Smooth muscle cell (in vitro differentiated cells): Measurements from ENCODE around the gene CHD2. TPM values are rescaled to one million over a fixed set of nuclear protein-coding genes. Genes with fewer than 3 reads are reported as not detected.

Source experiments
- DNase-seq: peaks from one replicate; lab custom pipeline; 2025; ENCODE audit not compliant: unreplicated experiment; lab: John Stamatoyannopoulos, UW
- H2AFZ ChIP-seq: fragments of 200-600 bp; sonication (generic); 2 replicates; pipeline ENCODE4 v1.6.0; 2016; ENCODE audit warnings: antibody characterized with exemption, low read depth, mild to moderate bottlenecking
- H3F3A ChIP-seq: fragments of 200-600 bp; sonication (generic); 2 replicates; pipeline ENCODE4 v1.6.0; 2017; ENCODE audit warnings: antibody characterized with exemption, low read depth
- H3K27ac ChIP-seq: fragments of 200-600 bp; sonication (generic); 2 replicates; pipeline ENCODE4 v1.5.1; 2016; ENCODE audit warnings: low read depth, mild to moderate bottlenecking
- H3K27me3 ChIP-seq: fragments of 200-600 bp; sonication (generic); 2 replicates; pipeline ENCODE4 v1.6.1; 2016; ENCODE audit warnings: low read depth, mild to moderate bottlenecking
- H3K36me3 ChIP-seq: fragments of 200-600 bp; sonication (generic); 2 replicates; pipeline ENCODE4 v1.5.1; 2016; ENCODE audit warnings: low read depth
- H3K4me1 ChIP-seq: fragments of 200-600 bp; sonication (generic); 2 replicates; pipeline ENCODE4 v1.5.1; 2016; ENCODE audit warnings: low read depth
- H3K4me2 ChIP-seq: fragments of 200-600 bp; sonication (generic); 2 replicates; pipeline ENCODE4 v1.6.0; 2016; ENCODE audit warnings: mild to moderate bottlenecking
- H3K4me3 ChIP-seq: fragments of 200-600 bp; sonication (generic); 2 replicates; pipeline ENCODE4 v1.5.1; 2016; ENCODE audit warnings: mild to moderate bottlenecking
- H3K79me2 ChIP-seq: fragments of 200-600 bp; sonication (generic); 2 replicates; pipeline ENCODE4 v1.6.0; 2016; ENCODE audit warnings: low read depth, mild to moderate bottlenecking
- H3K9ac ChIP-seq: fragments of 200-600 bp; sonication (generic); 2 replicates; pipeline ENCODE4 v1.6.0; 2016; ENCODE audit warnings: low read depth
- H3K9me3 ChIP-seq: fragments of 200-600 bp; sonication (generic); replicated peaks from 2 replicates; pipeline ENCODE4 v1.5.1; 2016; ENCODE audit warnings: low read depth
- H4K20me1 ChIP-seq: fragments of 200-600 bp; sonication (generic); 2 replicates; pipeline ENCODE4 v1.6.0; 2016; ENCODE audit warnings: low read depth
- CTCF ChIP-seq: fragments of 200-600 bp; sonication (generic); IDR thresholded peaks from 2 replicates; pipeline ENCODE4 v1.5.1; 2017; ENCODE audit warnings: borderline replicate concordance, mild to moderate bottlenecking, antibody characterized with exemption; ENCODE audit not compliant: insufficient read depth, poor library complexity, severe bottlenecking
- WGBS: methylation state at CpG from one replicate; pipeline ENCODE4 v1.1.7; 2016; ENCODE audit warnings: low lambda C conversion rate; 5-methylcytosine and 5-hydroxymethylcytosine counted together
- polyA plus RNA-seq: library from polyadenylated mRNA; unstranded; fragments of >200 nt; fragmentation: Nextera tagmentation; extraction: Ambion mirVana; gene quantifications from 2 replicates; pipeline ENCODE4 v1.2.1, GENCODE V29; 2016
- total RNA-seq: library from RNA; depleted of rRNA; stranded (reverse); fragments of >200 nt; gene quantifications from 2 replicates; pipeline ENCODE4 v1.2.3, GENCODE V29; 2014

Gene CHD2
- total and polyA plus RNA-seq, 2 experiments from 2014 or later, result 64.4 to 99.2 TPM

GRCh38 chr15:92941668-92942067 lies 41.5 kb downstream of the CHD2 start:
- no peak overlapping the region for H3K9ac ChIP-seq
- peak overlapping the region; percentile 50 for H3K27ac ChIP-seq
- H2AFZ ChIP-seq, result no peak overlapping the region
- DNase-seq, result no peak
- no peak for TF ChIP-seq CTCF
- no peaks in the 10 kb centered on the region for H3K4me1 ChIP-seq
- no peak overlapping the region for H3K4me2 ChIP-seq
- peaks cover 67% of the 10 kb centered on the region for H3K36me3 ChIP-seq
- 97% methylated on average over 1 of the region's 1 CpG for WGBS
- H3K9me3 ChIP-seq, result no peaks in the 10 kb centered on the region
- peaks cover 45% of the 10 kb centered on the region for H4K20me1 ChIP-seq
- H3K27me3 ChIP-seq, result no peaks in the 10 kb centered on the region
- H3K79me2 ChIP-seq, result peaks cover 86% of the 10 kb centered on the region
- H3F3A ChIP-seq, result peaks cover 28% of the 10 kb centered on the region
- no peak overlapping the region for H3K4me3 ChIP-seq

GRCh38 chr15:92942706-92943105 lies 42.6 kb downstream of the CHD2 start:
- Histone ChIP-seq H3K36me3 (peaks cover 71% of the 10 kb centered on the region), H3F3A (peaks cover 38% of the 10 kb centered on the region), H3K4me3 (no peak overlapping the region), H3K4me2 (no peak overlapping the region), H3K27me3 (no peaks in the 10 kb centered on the region), H3K9me3 (no peaks in the 10 kb centered on the region), H3K4me1 (no peaks in the 10 kb centered on the region), H3K27ac (peak overlapping the region; percentile 50), H2AFZ (no peak overlapping the region), H4K20me1 (peaks cover 34% of the 10 kb centered on the region), H3K9ac (no peak overlapping the region), H3K79me2 (peaks cover 86% of the 10 kb centered on the region)
- TF ChIP-seq CTCF, result no peak
- DNase-seq, result no peak
- 92% methylated on average over 3 of the region's 3 CpGs for WGBS

GRCh38 chr15:92943581-92943980 lies 43.5 kb downstream of the CHD2 start:
- Histone ChIP-seq H3F3A (peaks cover 38% of the 10 kb centered on the region), H3K79me2 (peaks cover 86% of the 10 kb centered on the region), H2AFZ (no peak overlapping the region), H3K4me1 (peaks cover 6% of the 10 kb centered on the region), H3K4me3 (no peak overlapping the region), H3K27me3 (no peaks in the 10 kb centered on the region), H3K9me3 (no peaks in the 10 kb centered on the region), H3K4me2 (no peak overlapping the region), H3K27ac (peak overlapping the region; percentile 63), H4K20me1 (peaks cover 31% of the 10 kb centered on the region), H3K9ac (no peak overlapping the region), H3K36me3 (peaks cover 77% of the 10 kb centered on the region)
- DNase-seq, result no peak
- WGBS, result 74% methylated on average over 1 of the region's 1 CpG
- no peak for TF ChIP-seq CTCF

- no peak overlapping the region for H3K4me3 ChIP-seq
- peaks cover 17% of the 10 kb centered on the region for H4K20me1 ChIP-seq
- WGBS, result 90% methylated on average over 7 of the region's 8 CpGs
- H3K9me3 ChIP-seq, result no peaks in the 10 kb centered on the region
- peaks cover 41% of the 10 kb centered on the region for H3F3A ChIP-seq
- no peak overlapping the region for H2AFZ ChIP-seq
- H3K4me1 ChIP-seq, result peaks cover 15% of the 10 kb centered on the region
- peaks cover 70% of the 10 kb centered on the region for H3K36me3 ChIP-seq
- H3K27ac ChIP-seq, result peak overlapping the region; percentile 63
- no peak for DNase-seq
- TF ChIP-seq CTCF, result no peak
- no peaks in the 10 kb centered on the region for H3K27me3 ChIP-seq
- peaks cover 85% of the 10 kb centered on the region for H3K79me2 ChIP-seq
- no peak overlapping the region for H3K9ac ChIP-seq
- H3K4me2 ChIP-seq, result no peak overlapping the region
These were observed 44.9 kb downstream of the CHD2 start for GRCh38 chr15:92944946-92945521.
